ENCODE data around the gene MTM1. TPM values are rescaled to one million over a fixed set of nuclear protein-coding genes. Genes with fewer than 3 reads are reported as not detected.

The MTM1 gene
- total RNA-seq, 3 donors from 2014 or later (not counting 1 experiment from before 2014, with no cell fraction given) = 4.8 to 16.6 (median 6.1) TPM

DNA sequence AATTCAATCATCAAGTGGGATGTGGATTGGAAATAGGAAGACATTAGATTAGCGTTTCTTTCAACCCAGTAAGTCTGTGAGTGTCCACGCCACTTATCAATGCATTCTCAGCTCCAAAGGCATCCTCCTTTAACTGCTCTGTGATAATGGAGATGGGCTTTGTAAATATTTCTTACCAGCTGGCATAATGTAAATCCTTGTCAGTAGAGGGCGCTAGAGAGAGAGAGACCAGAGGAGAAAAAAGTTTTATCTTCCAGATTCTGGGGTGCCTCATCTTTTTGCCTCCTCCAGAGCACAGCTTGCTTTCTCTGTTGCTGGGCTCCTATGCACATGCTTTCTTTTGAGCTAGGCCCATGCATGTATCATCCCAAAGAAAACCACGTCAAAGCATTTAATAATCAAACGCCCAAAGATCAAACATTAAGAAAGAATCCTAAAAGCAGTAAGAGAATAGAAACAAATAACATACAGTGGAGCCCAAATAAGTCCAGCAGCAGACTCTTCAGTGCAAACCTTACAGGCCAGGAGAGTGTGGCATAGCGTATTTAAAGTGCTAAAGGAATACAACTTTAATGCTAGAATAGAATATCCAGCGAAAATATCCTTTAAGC, 115.2 kb downstream of the MTM1 start:
- peak in 1 of 2 donors; percentile 79 for DNase-seq

DNA sequence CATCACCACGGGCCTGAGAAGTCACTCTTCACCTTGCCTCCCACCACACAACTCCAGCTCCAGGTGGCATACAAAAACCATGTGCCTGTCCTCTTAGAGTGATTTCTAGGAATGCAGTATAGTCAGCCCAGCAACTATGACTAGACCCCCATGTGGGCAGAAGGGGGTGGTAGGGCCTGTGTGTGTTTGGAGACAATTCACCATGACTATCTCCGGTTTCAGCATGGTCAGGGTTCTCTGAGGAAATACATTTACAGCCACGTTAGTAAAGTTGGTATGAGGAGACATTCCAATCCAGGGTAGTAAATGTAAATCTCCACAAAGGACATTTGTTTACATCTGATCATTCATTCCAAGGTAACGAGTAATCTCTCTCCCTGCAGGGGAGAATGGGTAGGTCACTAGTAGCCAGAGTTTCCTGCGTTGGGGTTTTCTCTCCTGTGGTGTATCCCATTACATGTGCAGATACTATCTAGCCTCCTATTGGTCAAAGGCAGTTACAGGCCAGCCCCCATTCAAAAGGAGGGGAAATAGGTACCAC, 120.6 kb downstream of the MTM1 start:
- no peak overlapping the region for H3K27ac ChIP-seq (ENCODE audit: low read length)
- no peak overlapping the region for H3K4me3 ChIP-seq (ENCODE audit: low read length)
- no peaks in the 10 kb centered on the region for H3K27me3 ChIP-seq (ENCODE audit: control insufficient read depth, insufficient read depth, low read length)
- WGBS (ENCODE audit: insufficient coverage) = 59% methylated on average over 2 of the region's 5 CpGs
- H3K36me3 ChIP-seq (ENCODE audit: control insufficient read depth, insufficient read depth, low read length) = no peaks in the 10 kb centered on the region
- DNase-seq (no peak), ATAC-seq (no peak)
- Mint-ChIP-seq H3K36me3 (no peaks in the 10 kb centered on the region), H3K4me1 (peaks cover 12 to 15% of the 10 kb centered on the region in 2 donors), H3K27ac (no peak overlapping the region), H3K9me3 (no peaks in the 10 kb centered on the region), H3K4me3 (no peak overlapping the region), H3K27me3 (ENCODE audit: low read depth in 2 of 2) (no peaks in the 10 kb centered on the region)
- intact Hi-C loops (cut with micrococcal nuclease) = no loop called here
- H3K9me3 ChIP-seq (ENCODE audit: control insufficient read depth, insufficient read depth, low read length) = no peaks in the 10 kb centered on the region
- peaks cover 25% of the 10 kb centered on the region for H3K4me1 ChIP-seq (ENCODE audit: control insufficient read depth, insufficient read depth, low read length)
- TF ChIP-seq, protein P1, sequence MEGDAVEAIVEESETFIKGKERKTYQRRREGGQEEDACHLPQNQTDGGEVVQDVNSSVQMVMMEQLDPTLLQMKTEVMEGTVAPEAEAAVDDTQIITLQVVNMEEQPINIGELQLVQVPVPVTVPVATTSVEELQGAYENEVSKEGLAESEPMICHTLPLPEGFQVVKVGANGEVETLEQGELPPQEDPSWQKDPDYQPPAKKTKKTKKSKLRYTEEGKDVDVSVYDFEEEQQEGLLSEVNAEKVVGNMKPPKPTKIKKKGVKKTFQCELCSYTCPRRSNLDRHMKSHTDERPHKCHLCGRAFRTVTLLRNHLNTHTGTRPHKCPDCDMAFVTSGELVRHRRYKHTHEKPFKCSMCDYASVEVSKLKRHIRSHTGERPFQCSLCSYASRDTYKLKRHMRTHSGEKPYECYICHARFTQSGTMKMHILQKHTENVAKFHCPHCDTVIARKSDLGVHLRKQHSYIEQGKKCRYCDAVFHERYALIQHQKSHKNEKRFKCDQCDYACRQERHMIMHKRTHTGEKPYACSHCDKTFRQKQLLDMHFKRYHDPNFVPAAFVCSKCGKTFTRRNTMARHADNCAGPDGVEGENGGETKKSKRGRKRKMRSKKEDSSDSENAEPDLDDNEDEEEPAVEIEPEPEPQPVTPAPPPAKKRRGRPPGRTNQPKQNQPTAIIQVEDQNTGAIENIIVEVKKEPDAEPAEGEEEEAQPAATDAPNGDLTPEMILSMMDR (IDR thresholded peaks at IDR 0.05) = no peak

More for the DNA sequence above, 115.2 kb downstream of the MTM1 start:
- no peaks in the 10 kb centered on the region for H3K36me3 Mint-ChIP-seq
- H3K27ac Mint-ChIP-seq = no peak overlapping the region
- Histone ChIP-seq H3K36me3 (ENCODE audit: control insufficient read depth, insufficient read depth, low read length) (no peaks in the 10 kb centered on the region), H3K4me1 (ENCODE audit: control insufficient read depth, insufficient read depth, low read length) (peaks cover 1% of the 10 kb centered on the region), H3K4me3 (ENCODE audit: low read length) (no peak overlapping the region), H3K9me3 (ENCODE audit: control insufficient read depth, insufficient read depth, low read length) (no peaks in the 10 kb centered on the region), H3K27ac (ENCODE audit: low read length) (no peak overlapping the region), H3K27me3 (ENCODE audit: control insufficient read depth, insufficient read depth, low read length) (no peaks in the 10 kb centered on the region)
- TF ChIP-seq, protein P1 (IDR thresholded peaks at IDR 0.05) = peak; percentile 52
- WGBS (ENCODE audit: insufficient coverage) = 69% methylated on average over 4 of the region's 7 CpGs
- no peaks in the 10 kb centered on the region for H3K9me3 Mint-ChIP-seq
- intact Hi-C loops (cut with micrococcal nuclease) = loop anchor here (1.0 kb wide), 1 partner anchor 33 kb away; no protein-coding TSS in a partner anchor
- H3K4me3 Mint-ChIP-seq = no peak overlapping the region
- peaks cover 0 to 4% of the 10 kb centered on the region in 2 donors for H3K4me1 Mint-ChIP-seq
- ATAC-seq = peak in 1 of 3 donors; percentile 65
- peaks cover 0 to 8% of the 10 kb centered on the region in 2 donors for H3K27me3 Mint-ChIP-seq (ENCODE audit: low read depth in 2 of 2)

DNA sequence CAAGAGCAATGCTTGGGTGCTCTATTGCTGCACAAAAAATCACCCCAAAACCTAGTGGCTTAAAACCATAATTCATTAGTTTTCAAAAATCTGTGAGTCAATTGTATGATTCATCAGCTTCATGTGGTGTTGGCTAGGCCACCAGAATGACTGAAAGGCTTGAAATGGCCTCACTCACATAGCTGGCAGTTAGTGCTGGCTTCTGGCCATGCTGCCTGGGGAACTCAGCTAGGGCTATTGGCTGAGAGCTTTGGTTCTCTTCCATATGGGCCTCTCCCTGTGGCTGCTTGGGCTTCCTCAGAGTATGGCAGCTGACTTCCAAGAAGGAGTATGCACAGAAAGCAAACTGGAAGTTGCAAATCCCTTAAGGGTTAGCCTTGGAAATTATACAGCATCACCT, 121.7 kb downstream of the MTM1 start:
- H3K27ac Mint-ChIP-seq = no peak overlapping the region
- H3K9me3 Mint-ChIP-seq = no peaks in the 10 kb centered on the region

More for the DNA sequence above, 121.7 kb downstream of the MTM1 start:
- DNase-seq (no peak), ATAC-seq (no peak)
- Mint-ChIP-seq H3K36me3 (no peaks in the 10 kb centered on the region), H3K4me3 (no peak overlapping the region), H3K4me1 (peaks cover 19 to 21% of the 10 kb centered on the region in 2 donors), H3K27me3 (ENCODE audit: low read depth in 2 of 2) (no peaks in the 10 kb centered on the region)
- no peaks in the 10 kb centered on the region for H3K36me3 ChIP-seq (ENCODE audit: control insufficient read depth, insufficient read depth, low read length)
- peaks cover 36% of the 10 kb centered on the region for H3K4me1 ChIP-seq (ENCODE audit: control insufficient read depth, insufficient read depth, low read length)
- TF ChIP-seq, protein P1 (IDR thresholded peaks at IDR 0.05) = no peak
- no peak overlapping the region for H3K27ac ChIP-seq (ENCODE audit: low read length)
- intact Hi-C loops (cut with micrococcal nuclease) = loop anchor here (10.0 kb wide), 1 partner anchor 1185 kb away; the partner anchor contains the start of gene IDS
- H3K9me3 ChIP-seq (ENCODE audit: control insufficient read depth, insufficient read depth, low read length) = no peaks in the 10 kb centered on the region
- no peak overlapping the region for H3K4me3 ChIP-seq (ENCODE audit: low read length)
- no peaks in the 10 kb centered on the region for H3K27me3 ChIP-seq (ENCODE audit: control insufficient read depth, insufficient read depth, low read length)
